SK-N-SH treated with all-trans-retinoic acid at 6 μM for 48 hours (cell line): ENCODE measurements around the gene TMEM52B.
"Not testable (repeated sequence)": the region's sequence is repeated elsewhere in the genome, so short reads cannot be mapped to it uniquely, and the experiment has no call there.

Experiments used
- ATAC-seq: fragments of 200-7000 bp; cut with Tn5 transposase; 3 replicates; pipeline ENCODE4 v1.9.1; 2020; ENCODE audit warnings: mild to moderate bottlenecking, moderate library complexity
- BACH2 ChIP-seq: fragments of 250-450 bp; sonication (Bioruptor Pico); IDR thresholded peaks from 2 replicates; pipeline ENCODE4 v1.9.0; 2021; ENCODE audit warnings: mild to moderate bottlenecking, borderline replicate concordance
- CREB5 ChIP-seq: fragments of 250-450 bp; sonication (Bioruptor Pico); IDR thresholded peaks from 2 replicates; pipeline ENCODE4 v1.5.1; 2020; ENCODE audit warnings: low read depth, mild to moderate bottlenecking, moderate library complexity
- CSDC2 ChIP-seq: fragments of 250-450 bp; sonication (Bioruptor Pico); IDR thresholded peaks from 2 replicates; pipeline ENCODE4 v1.5.0; 2020; ENCODE audit warnings: mild to moderate bottlenecking, moderate library complexity
- GLIS3 ChIP-seq: fragments of 250-450 bp; sonication (Bioruptor Pico); IDR thresholded peaks from 2 replicates; pipeline ENCODE4 v1.5.0; 2020; ENCODE audit warnings: mild to moderate bottlenecking, moderate library complexity
- ISL1 ChIP-seq: fragments of 250-450 bp; sonication (Bioruptor Pico); IDR thresholded peaks from 2 replicates; pipeline ENCODE4 v2.1.2; 2022; ENCODE audit warnings: mild to moderate bottlenecking, moderate library complexity
- OSR1 ChIP-seq: fragments of 250-450 bp; sonication (Bioruptor Pico); IDR thresholded peaks from 2 replicates; pipeline ENCODE4 v1.8.0; 2022; ENCODE audit warnings: moderate library complexity, mild to moderate bottlenecking, inconsistent platforms
- POU6F1 ChIP-seq: fragments of 250-450 bp; sonication (Bioruptor Pico); IDR thresholded peaks from 2 replicates; pipeline ENCODE4 v1.8.0; 2021; ENCODE audit warnings: low read depth, mild to moderate bottlenecking, moderate library complexity, borderline replicate concordance
- PPARA ChIP-seq: fragments of 250-450 bp; sonication (Bioruptor Pico); IDR thresholded peaks from 2 replicates; pipeline ENCODE4 v1.5.0; 2020; ENCODE audit warnings: mild to moderate bottlenecking, borderline replicate concordance
- RARB ChIP-seq: fragments of 250-450 bp; sonication (Bioruptor Pico); IDR thresholded peaks from 2 replicates; pipeline ENCODE4 v1.8.0; 2021; ENCODE audit warnings: mild to moderate bottlenecking, moderate library complexity
- SNAI2 ChIP-seq: fragments of 250-450 bp; sonication (Bioruptor Pico); IDR thresholded peaks from 2 replicates; pipeline ENCODE4 v1.5.0; 2020; ENCODE audit warnings: mild to moderate bottlenecking, moderate library complexity
- TCF4 ChIP-seq: fragments of 250-450 bp; sonication (Bioruptor Pico); IDR thresholded peaks from 2 replicates; pipeline ENCODE4 v1.8.0; 2021; ENCODE audit warnings: mild to moderate bottlenecking, moderate library complexity, borderline replicate concordance
- TSHZ2 ChIP-seq: fragments of 250-450 bp; sonication (Bioruptor Pico); IDR thresholded peaks from 2 replicates; pipeline ENCODE4 v1.5.0; 2020; ENCODE audit warnings: mild to moderate bottlenecking, moderate library complexity
- ZC3H10 ChIP-seq: fragments of 250-450 bp; sonication (Bioruptor Pico); IDR thresholded peaks from 2 replicates; pipeline ENCODE4 v1.5.1; 2021; ENCODE audit warnings: mild to moderate bottlenecking, moderate library complexity
- ZFP3 ChIP-seq: fragments of 250-450 bp; sonication (Bioruptor Pico); IDR thresholded peaks from 2 replicates; pipeline ENCODE4 v1.5.0; 2020; ENCODE audit warnings: mild to moderate bottlenecking, moderate library complexity
- ZNF565 ChIP-seq: fragments of 450-650 bp; formaldehyde crosslinking; conservative IDR thresholded peaks from 2 replicates; pipeline ENCODE4 v1.5.0; 2020; ENCODE audit warnings: low read depth, mild to moderate bottlenecking, moderate library complexity
- ZNF8 ChIP-seq: fragments of 450-650 bp; formaldehyde crosslinking; IDR thresholded peaks from 2 replicates; pipeline ENCODE4 v1.5.0; 2020; ENCODE audit warnings: mild to moderate bottlenecking, moderate library complexity
- TF ChIP-seq, protein P1 (sequence below): fragments of 250-450 bp; sonication (Bioruptor Pico); IDR thresholded peaks from 2 replicates; pipeline ENCODE4 v1.8.0; 2020; ENCODE audit warnings: mild to moderate bottlenecking, moderate library complexity, borderline replicate concordance
- TF ChIP-seq, protein P2 (sequence below): fragments of 250-450 bp; sonication (Bioruptor Pico); IDR thresholded peaks from 2 replicates; pipeline ENCODE4 v1.5.1; 2021; ENCODE audit warnings: mild to moderate bottlenecking, moderate library complexity

The TMEM52B gene

DNA sequence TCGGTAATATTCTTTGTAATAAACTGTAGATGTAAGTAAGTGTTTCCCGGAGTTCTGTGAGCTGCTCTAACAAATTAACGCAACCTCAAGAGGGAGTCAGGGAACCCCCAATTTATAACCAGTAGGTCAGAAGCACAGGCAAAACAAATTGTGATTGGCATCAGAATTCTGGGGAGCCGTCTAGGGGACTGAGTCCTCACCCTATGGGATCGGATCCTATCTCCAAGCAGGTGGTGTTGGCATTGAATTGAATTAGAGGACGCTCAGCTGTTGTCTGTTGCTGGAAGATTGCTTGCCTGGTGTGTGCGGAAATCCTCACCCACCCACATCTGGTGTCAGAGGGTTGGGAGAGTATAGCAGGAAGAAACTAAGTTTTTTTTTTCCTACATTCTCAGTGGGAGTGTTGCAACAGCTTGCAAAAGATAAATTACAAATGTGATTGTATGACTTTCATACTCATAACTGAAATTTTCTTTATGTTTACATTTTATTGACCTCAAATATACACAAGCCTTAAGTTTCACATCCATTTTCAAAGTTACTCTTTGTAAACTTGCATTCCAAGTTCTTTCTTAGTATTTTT is 5.5 kb downstream of the TMEM52B start:
- no peak for ATAC-seq

DNA sequence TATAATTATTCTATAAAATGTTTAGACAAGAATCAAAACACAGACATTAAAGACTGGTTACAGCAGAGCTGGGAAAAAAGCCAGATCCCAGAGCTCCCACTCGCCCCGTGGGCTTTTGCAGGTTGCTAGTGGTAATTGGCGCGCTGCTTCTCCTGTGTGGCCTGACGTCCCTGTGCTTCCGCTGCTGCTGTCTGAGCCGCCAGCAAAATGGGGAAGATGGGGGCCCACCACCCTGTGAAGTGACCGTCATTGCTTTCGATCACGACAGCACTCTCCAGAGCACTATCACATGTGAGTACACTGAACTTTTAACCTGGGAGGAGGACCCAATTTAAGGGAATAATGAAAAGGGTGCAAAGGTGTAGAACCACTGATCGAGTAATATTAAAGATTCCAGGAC is 7.5 kb downstream of the TMEM52B start:
- no peak for ATAC-seq
- TF ChIP-seq CREB5 (CRISPR knock-in tag) (no peak), OSR1 (CRISPR knock-in tag) (no peak), PPARA (CRISPR knock-in tag) (no peak), ZNF8 (CRISPR knock-in tag) (no peak), TCF4 (CRISPR knock-in tag) (no peak), SNAI2 (CRISPR knock-in tag) (no peak), CSDC2 (CRISPR knock-in tag) (no peak), TSHZ2 (CRISPR knock-in tag) (no peak), ZC3H10 (CRISPR knock-in tag) (no peak), POU6F1 (CRISPR knock-in tag) (no peak)
- TF ChIP-seq, protein P1, sequence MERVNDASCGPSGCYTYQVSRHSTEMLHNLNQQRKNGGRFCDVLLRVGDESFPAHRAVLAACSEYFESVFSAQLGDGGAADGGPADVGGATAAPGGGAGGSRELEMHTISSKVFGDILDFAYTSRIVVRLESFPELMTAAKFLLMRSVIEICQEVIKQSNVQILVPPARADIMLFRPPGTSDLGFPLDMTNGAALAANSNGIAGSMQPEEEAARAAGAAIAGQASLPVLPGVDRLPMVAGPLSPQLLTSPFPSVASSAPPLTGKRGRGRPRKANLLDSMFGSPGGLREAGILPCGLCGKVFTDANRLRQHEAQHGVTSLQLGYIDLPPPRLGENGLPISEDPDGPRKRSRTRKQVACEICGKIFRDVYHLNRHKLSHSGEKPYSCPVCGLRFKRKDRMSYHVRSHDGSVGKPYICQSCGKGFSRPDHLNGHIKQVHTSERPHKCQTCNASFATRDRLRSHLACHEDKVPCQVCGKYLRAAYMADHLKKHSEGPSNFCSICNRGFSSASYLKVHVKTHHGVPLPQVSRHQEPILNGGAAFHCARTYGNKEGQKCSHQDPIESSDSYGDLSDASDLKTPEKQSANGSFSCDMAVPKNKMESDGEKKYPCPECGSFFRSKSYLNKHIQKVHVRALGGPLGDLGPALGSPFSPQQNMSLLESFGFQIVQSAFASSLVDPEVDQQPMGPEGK (CRISPR knock-in tag), result no peak
- TF ChIP-seq, all 23 proteins: peak for 0

More for the DNA sequence above, 5.5 kb downstream of the TMEM52B start:
- TF ChIP-seq ZC3H10 (CRISPR knock-in tag) (no peak), TCF4 (CRISPR knock-in tag) (no peak), RARB (CRISPR knock-in tag) (no peak), GLIS3 (no peak), ISL1 (CRISPR knock-in tag) (no peak)
- TF ChIP-seq, protein P2, sequence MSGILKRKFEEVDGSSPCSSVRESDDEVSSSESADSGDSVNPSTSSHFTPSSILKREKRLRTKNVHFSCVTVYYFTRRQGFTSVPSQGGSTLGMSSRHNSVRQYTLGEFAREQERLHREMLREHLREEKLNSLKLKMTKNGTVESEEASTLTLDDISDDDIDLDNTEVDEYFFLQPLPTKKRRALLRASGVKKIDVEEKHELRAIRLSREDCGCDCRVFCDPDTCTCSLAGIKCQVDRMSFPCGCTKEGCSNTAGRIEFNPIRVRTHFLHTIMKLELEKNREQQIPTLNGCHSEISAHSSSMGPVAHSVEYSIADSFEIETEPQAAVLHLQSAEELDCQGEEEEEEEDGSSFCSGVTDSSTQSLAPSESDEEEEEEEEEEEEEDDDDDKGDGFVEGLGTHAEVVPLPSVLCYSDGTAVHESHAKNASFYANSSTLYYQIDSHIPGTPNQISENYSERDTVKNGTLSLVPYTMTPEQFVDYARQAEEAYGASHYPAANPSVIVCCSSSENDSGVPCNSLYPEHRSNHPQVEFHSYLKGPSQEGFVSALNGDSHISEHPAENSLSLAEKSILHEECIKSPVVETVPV (CRISPR knock-in tag), result no peak
- TF ChIP-seq, all 23 proteins: peak for 0

- ATAC-seq, result not testable (repeated sequence)
Measured at GRCh38 chr12:10186958-10187357, 8.1 kb downstream of the TMEM52B start.

DNA sequence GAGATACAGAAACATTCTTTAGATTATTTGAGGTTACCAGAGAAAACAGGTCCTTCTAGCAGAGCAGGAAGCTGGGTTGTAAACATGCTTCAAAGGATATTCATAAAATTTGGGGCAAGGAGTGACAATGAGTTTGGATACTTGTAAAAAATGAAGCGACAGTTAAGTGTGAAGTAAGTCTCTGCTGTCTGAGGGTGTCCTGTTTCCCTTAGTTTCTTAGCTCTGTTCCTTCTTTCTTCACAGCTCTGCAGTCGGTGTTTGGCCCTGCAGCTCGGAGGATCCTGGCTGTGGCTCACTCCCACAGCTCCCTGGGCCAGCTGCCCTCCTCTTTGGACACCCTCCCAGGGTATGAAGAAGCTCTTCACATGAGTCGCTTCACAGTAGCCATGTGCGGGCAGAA is 10.8 kb downstream of the TMEM52B start:
- TF ChIP-seq BACH2, result no peak
- no peak for TF ChIP-seq SNAI2 (CRISPR knock-in tag)
- TF ChIP-seq TCF4 (CRISPR knock-in tag), result no peak
- no peak for TF ChIP-seq ZNF565 (CRISPR knock-in tag)
- no peak for TF ChIP-seq ZNF8 (CRISPR knock-in tag)
- no peak for TF ChIP-seq ZFP3 (CRISPR knock-in tag)
- ATAC-seq, result no peak
